Fibroblast of villous mesenchyme (primary cell): ENCODE results near the gene TIMP2. TPM values are rescaled to one million over a fixed set of nuclear protein-coding genes. Genes with fewer than 3 reads are reported as not detected.
"Not testable (repeated sequence)": the region's sequence is repeated elsewhere in the genome, so short reads cannot be mapped to it uniquely, and the experiment has no call there.

Experiments
- DNase-seq: peaks from one replicate; pipeline ENCODE4 v3.0.0-alpha.2; 2010; ENCODE audit warnings: low read depth
- H3K4me3 ChIP-seq: 2 replicates; pipeline ENCODE4 v1.5.1; 2011; ENCODE audit warnings: low read depth, mild to moderate bottlenecking, low read length
- total RNA-seq: library from RNA; depleted of rRNA; stranded (reverse); fragments of >200 nt; gene quantifications from 2 replicates; pipeline ENCODE4 v1.2.3, GENCODE V29; 2012
- TF ChIP-seq, protein P1 (sequence below): IDR thresholded peaks from 2 replicates; pipeline ENCODE4 v1.5.1; 2012; ENCODE audit warnings: low read depth, mild to moderate bottlenecking, low read length; ENCODE audit not compliant: insufficient read depth

TIMP2 gene
- total RNA-seq, 1 donor, result 189 TPM

DNA sequence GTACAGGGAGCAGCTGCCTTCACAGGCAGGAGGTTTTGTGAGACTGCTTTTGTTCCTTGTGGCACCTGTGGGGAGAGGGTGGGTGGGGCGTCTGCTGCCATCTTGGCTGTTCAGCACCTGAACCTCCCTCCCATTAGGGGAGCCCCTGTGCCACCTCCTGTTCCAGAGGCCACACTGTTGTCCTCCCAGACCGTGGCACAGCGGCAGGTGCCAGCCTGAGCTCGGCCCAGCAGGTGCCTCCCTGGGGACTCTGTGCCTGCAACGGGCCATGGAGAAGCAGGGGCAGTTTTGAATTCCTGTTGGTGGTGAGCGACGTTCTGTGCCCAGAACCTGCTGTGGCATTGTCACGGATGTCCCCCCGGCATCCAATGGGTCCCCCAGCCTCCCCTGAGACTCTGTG, 44.7 kb upstream of the TIMP2 start:
- TF ChIP-seq, protein P1, sequence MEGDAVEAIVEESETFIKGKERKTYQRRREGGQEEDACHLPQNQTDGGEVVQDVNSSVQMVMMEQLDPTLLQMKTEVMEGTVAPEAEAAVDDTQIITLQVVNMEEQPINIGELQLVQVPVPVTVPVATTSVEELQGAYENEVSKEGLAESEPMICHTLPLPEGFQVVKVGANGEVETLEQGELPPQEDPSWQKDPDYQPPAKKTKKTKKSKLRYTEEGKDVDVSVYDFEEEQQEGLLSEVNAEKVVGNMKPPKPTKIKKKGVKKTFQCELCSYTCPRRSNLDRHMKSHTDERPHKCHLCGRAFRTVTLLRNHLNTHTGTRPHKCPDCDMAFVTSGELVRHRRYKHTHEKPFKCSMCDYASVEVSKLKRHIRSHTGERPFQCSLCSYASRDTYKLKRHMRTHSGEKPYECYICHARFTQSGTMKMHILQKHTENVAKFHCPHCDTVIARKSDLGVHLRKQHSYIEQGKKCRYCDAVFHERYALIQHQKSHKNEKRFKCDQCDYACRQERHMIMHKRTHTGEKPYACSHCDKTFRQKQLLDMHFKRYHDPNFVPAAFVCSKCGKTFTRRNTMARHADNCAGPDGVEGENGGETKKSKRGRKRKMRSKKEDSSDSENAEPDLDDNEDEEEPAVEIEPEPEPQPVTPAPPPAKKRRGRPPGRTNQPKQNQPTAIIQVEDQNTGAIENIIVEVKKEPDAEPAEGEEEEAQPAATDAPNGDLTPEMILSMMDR, result no peak
- no peak overlapping the region for H3K4me3 ChIP-seq
- DNase-seq, result no peak

DNA sequence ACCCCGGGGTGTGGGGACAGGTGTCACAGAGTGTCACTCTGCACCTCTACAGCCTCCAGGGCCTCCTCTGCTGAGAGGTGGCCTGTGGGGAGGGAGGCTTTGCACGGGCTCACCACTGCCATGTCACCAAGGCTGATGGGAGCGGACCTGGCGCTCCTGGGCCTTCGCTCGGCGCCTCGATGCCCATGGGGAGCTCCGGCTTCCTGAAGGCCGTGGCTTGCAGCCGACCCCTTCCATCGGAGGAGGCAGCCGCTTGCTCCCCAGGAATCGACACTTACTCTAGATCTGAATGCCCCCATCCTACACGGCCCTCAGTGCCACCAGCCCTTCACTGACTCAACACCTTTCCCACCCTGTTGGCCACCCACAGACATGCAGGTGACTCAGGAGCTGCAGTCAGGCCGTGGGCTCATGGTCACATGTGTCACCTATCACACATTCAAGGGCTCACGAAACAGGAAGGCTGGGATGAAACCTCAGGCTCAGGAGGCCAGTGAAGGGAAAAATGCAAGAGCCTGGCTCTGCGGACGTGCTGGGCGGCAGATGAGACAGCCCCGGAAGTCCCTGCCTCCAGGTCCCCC, 42.7 kb upstream of the TIMP2 start:
- DNase-seq, result no peak
- TF ChIP-seq, protein P1, result no peak

DNA sequence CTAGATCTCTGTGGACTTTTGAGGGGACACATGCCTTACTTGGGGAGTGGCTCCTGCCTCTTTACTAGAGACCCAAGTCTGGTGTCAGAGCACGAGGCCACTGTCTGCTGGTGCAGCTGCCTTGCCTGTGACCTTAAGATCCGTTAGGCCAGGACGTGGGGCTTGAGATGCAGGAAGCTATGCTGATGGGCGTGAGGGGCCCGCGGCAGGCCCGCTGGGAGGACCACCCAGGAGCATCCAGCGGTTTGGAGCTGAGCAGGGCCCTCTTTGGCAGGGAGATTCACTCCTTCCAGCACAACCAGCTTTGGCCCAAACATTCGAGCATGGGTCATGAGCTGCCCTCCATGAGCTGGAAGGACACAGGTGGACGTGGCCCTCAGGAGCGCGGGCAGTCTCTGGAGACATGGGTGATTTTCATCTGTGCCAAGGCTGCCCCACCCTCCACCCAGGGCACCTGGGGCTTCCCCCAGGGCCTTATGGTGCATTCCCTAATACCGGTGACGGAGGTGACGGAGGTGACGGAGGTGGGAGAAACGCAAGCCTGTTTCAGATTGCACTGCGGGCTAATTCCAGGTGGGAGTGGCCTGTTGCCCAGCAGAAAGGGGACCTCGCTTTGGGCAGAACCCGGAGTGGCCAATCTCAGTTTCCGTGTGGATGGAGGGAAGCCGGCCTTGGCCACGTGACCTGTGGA, 41.9 kb upstream of the TIMP2 start:
- H3K4me3 ChIP-seq, result no peak overlapping the region
- no peak for DNase-seq
- TF ChIP-seq, protein P1, result no peak

More for the DNA sequence above, 42.7 kb upstream of the TIMP2 start:
- no peak overlapping the region for H3K4me3 ChIP-seq

DNA sequence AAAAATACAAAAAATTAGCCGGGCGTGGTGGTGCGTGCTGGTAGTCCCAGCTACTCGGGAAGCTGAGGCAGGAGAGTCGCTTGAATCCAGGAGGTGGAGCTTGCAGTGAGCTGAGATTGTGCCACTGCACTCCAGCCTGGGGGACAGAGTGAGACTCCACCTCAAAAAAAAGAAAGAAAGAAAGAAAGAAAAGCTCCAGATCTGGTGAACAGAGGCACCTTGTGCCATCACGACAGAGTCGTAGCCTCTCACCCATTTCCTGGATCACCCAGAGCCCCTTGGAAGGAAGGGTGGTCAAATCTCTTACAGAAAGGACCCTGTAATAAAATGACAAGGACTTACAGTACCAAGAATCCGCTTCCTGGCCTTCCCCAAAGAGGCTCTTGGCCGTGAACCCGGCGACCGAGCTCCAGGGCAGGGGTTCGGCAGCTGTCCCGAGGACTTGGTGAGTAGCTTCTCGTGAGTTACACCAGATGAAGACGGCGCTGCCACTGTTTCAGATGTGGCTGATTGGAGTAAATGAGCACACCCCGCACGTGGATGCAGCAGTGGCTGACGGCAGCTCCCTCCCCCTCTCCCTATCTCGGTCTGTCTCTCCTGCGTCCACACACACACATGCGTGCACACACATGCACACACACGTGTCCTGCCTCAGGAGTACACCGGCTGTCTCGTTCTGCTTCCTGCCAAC, 41.1 kb upstream of the TIMP2 start:
- TF ChIP-seq, protein P1, result no peak
- H3K4me3 ChIP-seq, result no peak overlapping the region
- DNase-seq, result no peak

DNA sequence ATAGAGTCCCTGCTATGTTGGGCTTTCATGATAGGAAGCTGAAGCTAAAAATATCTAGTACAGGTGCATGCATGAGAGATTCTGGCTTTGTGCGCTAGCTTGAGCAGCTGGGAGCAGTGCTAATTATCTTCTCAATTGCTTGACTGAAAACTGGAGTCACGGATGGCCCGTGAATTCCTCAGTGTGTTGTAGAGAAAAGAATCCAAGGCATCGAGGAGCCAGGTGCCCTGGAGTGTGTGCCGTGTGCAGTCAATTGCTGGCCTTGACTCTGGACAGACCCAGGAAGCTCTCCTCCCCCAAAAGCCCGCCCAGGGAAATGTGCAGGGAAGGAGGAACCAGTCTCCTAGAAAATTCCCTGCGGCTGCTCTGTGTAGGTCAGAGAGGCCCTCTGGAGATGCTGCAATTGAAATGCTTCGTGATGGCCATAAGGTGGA, 40.3 kb upstream of the TIMP2 start:
- DNase-seq, result no peak
- TF ChIP-seq, protein P1, result no peak
- H3K4me3 ChIP-seq, result no peak overlapping the region

DNA sequence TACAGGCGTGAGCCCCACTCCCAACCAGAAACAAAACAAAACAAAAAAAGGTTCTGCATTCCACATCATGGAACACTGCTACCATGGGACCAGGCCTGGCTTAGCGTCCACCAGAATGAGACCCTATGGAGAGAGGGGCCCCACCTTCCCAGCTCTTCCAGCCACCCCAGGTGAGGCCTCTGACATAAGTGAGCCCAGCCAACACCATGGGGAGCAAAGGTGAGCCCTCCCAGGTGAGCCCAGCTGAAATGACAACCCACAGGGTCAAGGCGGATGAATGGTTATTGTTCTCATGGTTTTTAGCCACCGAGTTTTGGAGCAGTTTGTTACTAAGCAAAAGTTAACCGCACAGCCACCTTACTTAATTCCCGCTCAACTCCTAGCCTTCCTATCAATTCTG, 38.2 kb upstream of the TIMP2 start:
- no peak for DNase-seq
- TF ChIP-seq, protein P1, result no peak
- no peak overlapping the region for H3K4me3 ChIP-seq

DNA sequence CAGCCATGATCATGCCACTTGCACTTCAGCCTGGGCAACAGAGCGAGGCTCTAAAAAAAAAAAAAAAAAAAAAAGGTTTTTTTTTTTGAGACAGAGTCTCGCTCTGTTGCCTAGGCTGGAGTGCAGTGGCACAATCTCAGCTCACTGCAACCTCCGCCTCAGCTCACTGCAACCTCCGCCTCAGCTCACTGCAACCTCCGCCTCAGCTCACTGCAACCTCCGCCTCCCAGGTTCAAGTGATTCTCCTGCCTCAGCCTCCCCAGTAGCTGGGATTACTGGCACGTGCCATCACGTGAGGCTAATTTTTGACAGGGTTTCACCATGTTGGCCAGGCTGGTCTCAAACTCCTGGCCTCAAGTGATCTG, 37.8 kb upstream of the TIMP2 start:
- DNase-seq, H3K4me3 ChIP-seq: not testable (repeated sequence)
